OCI-LY3 (cell line): ENCODE data around the gene KIF5C.

Source experiments
- H2AFZ ChIP-seq: fragments of 200-600, 300-600 bp; shearing (Covaris generic); 2 replicates; pipeline ENCODE4 v1.6.0; 2014; ENCODE audit warnings: antibody characterized with exemption, low read depth, low read length
- H3K27ac ChIP-seq: fragments of 200-600, 300-600 bp; sonication (generic); 2 replicates; pipeline ENCODE4 v1.5.1; 2014; ENCODE audit warnings: mild to moderate bottlenecking, low read length, moderate library complexity, mixed read lengths
- H3K27me3 ChIP-seq: fragments of 200-600, 300-600 bp; sonication (generic); 2 replicates; pipeline ENCODE4 v1.6.1; 2014; ENCODE audit warnings: low read depth, low read length, mixed read lengths
- H3K36me3 ChIP-seq: fragments of 200-600, 300-600 bp; sonication (generic); replicated peaks from 2 replicates; pipeline ENCODE3; 2014; ENCODE audit warnings: low read depth, low read length, mixed read lengths
- H3K4me1 ChIP-seq: fragments of 300-600, 200-600 bp; sonication (generic); 2 replicates; pipeline ENCODE4 v1.6.1; 2014; ENCODE audit warnings: low read length, mixed read lengths
- H3K4me2 ChIP-seq: fragments of 200-600, 300-600 bp; sonication (generic); 2 replicates; pipeline ENCODE4 v1.6.1; 2014; ENCODE audit warnings: low read length, mixed read lengths
- H3K4me3 ChIP-seq: fragments of 300-600, 200-600 bp; sonication (generic); 2 replicates; pipeline ENCODE4 v1.5.1; 2014; ENCODE audit warnings: antibody characterized with exemption, mild to moderate bottlenecking, low read length, moderate library complexity
- H3K79me2 ChIP-seq: fragments of 300-600, 200-600 bp; shearing (Covaris generic); 2 replicates; pipeline ENCODE4 v1.6.1; 2014; ENCODE audit warnings: mild to moderate bottlenecking, low read length, mixed read lengths
- H3K9ac ChIP-seq: fragments of 300-600, 200-600 bp; shearing (Covaris generic); 2 replicates; pipeline ENCODE4 v1.6.0; 2014; ENCODE audit warnings: mild to moderate bottlenecking, low read length, moderate library complexity
- H3K9me3 ChIP-seq: fragments of 200-600, 300-600 bp; shearing (Covaris generic); 2 replicates; pipeline ENCODE4 v1.6.1; 2014; ENCODE audit warnings: low read length, mixed read lengths; ENCODE audit not compliant: insufficient read depth
- H4K20me1 ChIP-seq: fragments of 200-600, 300-600 bp; sonication (generic); 2 replicates; pipeline ENCODE4 v1.6.1; 2016; ENCODE audit warnings: low read length, mixed read lengths; ENCODE audit not compliant: insufficient read depth
- CTCF ChIP-seq: fragments of 200-600, 300-600 bp; sonication (generic); IDR thresholded peaks from 2 replicates; pipeline ENCODE4 v1.5.1; 2014; ENCODE audit warnings: antibody characterized with exemption, low read length, low read depth
- EZH2phosphoT487 ChIP-seq: fragments of 200-600 bp; shearing (Covaris generic); IDR thresholded peaks from 2 replicates; pipeline ENCODE4 v1.6.1; 2018; ENCODE audit warnings: antibody characterized with exemption, mixed run types, low read depth

KIF5C gene

GRCh38 chr2:149050188-149050587, 175.2 kb downstream of the KIF5C start:
- H3K9ac ChIP-seq = no peak overlapping the region
- H3K36me3 ChIP-seq = no peaks in the 10 kb centered on the region
- peaks cover 6% of the 10 kb centered on the region; the same call in 1 of the 2 replicates for H3K4me1 ChIP-seq
- no peak overlapping the region for H3K4me2 ChIP-seq
- H3K27ac ChIP-seq = no peak overlapping the region
- H3K9me3 ChIP-seq = no peaks in the 10 kb centered on the region
- H3K79me2 ChIP-seq = no peaks in the 10 kb centered on the region
- TF ChIP-seq EZH2phosphoT487 (no peak), CTCF (no peak)
- peaks cover 3% of the 10 kb centered on the region; the same call in 1 of the 2 replicates for H3K27me3 ChIP-seq
- H3K4me3 ChIP-seq = no peak overlapping the region
- H4K20me1 ChIP-seq = no peaks in the 10 kb centered on the region
- no peak overlapping the region for H2AFZ ChIP-seq

- TF ChIP-seq EZH2phosphoT487 (no peak), CTCF (no peak)
- Histone ChIP-seq H4K20me1 (no peaks in the 10 kb centered on the region), H3K27ac (no peak overlapping the region), H3K79me2 (no peaks in the 10 kb centered on the region), H3K36me3 (no peaks in the 10 kb centered on the region), H3K9me3 (no peaks in the 10 kb centered on the region), H2AFZ (no peak overlapping the region), H3K9ac (no peak overlapping the region), H3K27me3 (peaks cover 18% of the 10 kb centered on the region), H3K4me3 (no peak overlapping the region), H3K4me1 (no peaks in the 10 kb centered on the region), H3K4me2 (no peak overlapping the region)
Measured at GRCh38 chr2:149055751-149056150, 180.7 kb downstream of the KIF5C start.

- Histone ChIP-seq H3K79me2 (no peaks in the 10 kb centered on the region), H3K4me1 (no peaks in the 10 kb centered on the region), H3K27ac (no peak overlapping the region), H3K4me2 (no peak overlapping the region), H3K4me3 (no peak overlapping the region), H4K20me1 (no peaks in the 10 kb centered on the region), H2AFZ (no peak overlapping the region), H3K9ac (no peak overlapping the region), H3K27me3 (peaks cover 18% of the 10 kb centered on the region), H3K36me3 (no peaks in the 10 kb centered on the region), H3K9me3 (no peaks in the 10 kb centered on the region)
- TF ChIP-seq CTCF (no peak), EZH2phosphoT487 (no peak)
Measured at GRCh38 chr2:149056541-149057255, 181.7 kb downstream of the KIF5C start.

- H3K9ac ChIP-seq = no peak overlapping the region
- peaks cover 19% of the 10 kb centered on the region for H3K27me3 ChIP-seq
- no peaks in the 10 kb centered on the region for H3K79me2 ChIP-seq
- no peaks in the 10 kb centered on the region for H4K20me1 ChIP-seq
- no peak overlapping the region for H2AFZ ChIP-seq
- no peak overlapping the region for H3K27ac ChIP-seq
- no peaks in the 10 kb centered on the region for H3K9me3 ChIP-seq
- H3K36me3 ChIP-seq = no peaks in the 10 kb centered on the region
- H3K4me3 ChIP-seq = no peak overlapping the region
- H3K4me2 ChIP-seq = no peak overlapping the region
- no peaks in the 10 kb centered on the region for H3K4me1 ChIP-seq
- TF ChIP-seq EZH2phosphoT487 = no peak
- TF ChIP-seq CTCF = no peak
Measured at GRCh38 chr2:149057401-149057800, 182.4 kb downstream of the KIF5C start.
